ENCODE data around the gene SLCO3A1.

SLCO3A1 gene

GRCh38 chr15:92002666-92003065, 149.2 kb downstream of the SLCO3A1 start:
- H3K9ac ChIP-seq (ENCODE audit: low read depth, low read length): no peak overlapping the region
- no peaks in the 10 kb centered on the region for H3K36me3 ChIP-seq (ENCODE audit: insufficient read depth, low read length)
- H3K9me3 ChIP-seq (ENCODE audit: control insufficient read depth, insufficient read depth, low read length): no peaks in the 10 kb centered on the region
- peaks cover 14% of the 10 kb centered on the region for H3K4me1 ChIP-seq (ENCODE audit: insufficient read depth, low read length)

- no peaks in the 10 kb centered on the region for H3K9me3 ChIP-seq (ENCODE audit: control insufficient read depth, insufficient read depth, low read length)
- no peak overlapping the region for H3K9ac ChIP-seq (ENCODE audit: low read depth, low read length)
- H3K4me1 ChIP-seq (ENCODE audit: insufficient read depth, low read length): peaks cover 14% of the 10 kb centered on the region
- H3K36me3 ChIP-seq (ENCODE audit: insufficient read depth, low read length): no peaks in the 10 kb centered on the region
Measured at GRCh38 chr15:92003515-92004067, 150.1 kb downstream of the SLCO3A1 start.

- Histone ChIP-seq H3K9ac (ENCODE audit: low read depth, low read length) (no peak overlapping the region), H3K36me3 (ENCODE audit: insufficient read depth, low read length) (no peaks in the 10 kb centered on the region), H3K4me1 (ENCODE audit: insufficient read depth, low read length) (peaks cover 14% of the 10 kb centered on the region), H3K9me3 (ENCODE audit: control insufficient read depth, insufficient read depth, low read length) (no peaks in the 10 kb centered on the region)
Measured at GRCh38 chr15:92005154-92005553, 151.6 kb downstream of the SLCO3A1 start.

- Histone ChIP-seq H3K9ac (ENCODE audit: low read depth, low read length) (no peak overlapping the region), H3K4me1 (ENCODE audit: insufficient read depth, low read length) (peaks cover 11% of the 10 kb centered on the region), H3K9me3 (ENCODE audit: control insufficient read depth, insufficient read depth, low read length) (no peaks in the 10 kb centered on the region), H3K36me3 (ENCODE audit: insufficient read depth, low read length) (no peaks in the 10 kb centered on the region)
Measured at GRCh38 chr15:92006186-92007028, 152.9 kb downstream of the SLCO3A1 start.

- Histone ChIP-seq H3K9me3 (ENCODE audit: control insufficient read depth, insufficient read depth, low read length) (no peaks in the 10 kb centered on the region), H3K9ac (ENCODE audit: low read depth, low read length) (no peak overlapping the region), H3K36me3 (ENCODE audit: insufficient read depth, low read length) (no peaks in the 10 kb centered on the region), H3K4me1 (ENCODE audit: insufficient read depth, low read length) (peaks cover 22% of the 10 kb centered on the region)
Measured at GRCh38 chr15:92009162-92009561, 155.7 kb downstream of the SLCO3A1 start.

GRCh38 chr15:92011611-92012367, 158.3 kb downstream of the SLCO3A1 start:
- Histone ChIP-seq H3K36me3 (ENCODE audit: insufficient read depth, low read length) (no peaks in the 10 kb centered on the region), H3K4me1 (ENCODE audit: insufficient read depth, low read length) (peaks cover 23% of the 10 kb centered on the region), H3K9me3 (ENCODE audit: control insufficient read depth, insufficient read depth, low read length) (no peaks in the 10 kb centered on the region), H3K9ac (ENCODE audit: low read depth, low read length) (no peak overlapping the region)

GRCh38 chr15:92012368-92012629, 158.8 kb downstream of the SLCO3A1 start:
- Histone ChIP-seq H3K9me3 (ENCODE audit: control insufficient read depth, insufficient read depth, low read length) (no peaks in the 10 kb centered on the region), H3K9ac (ENCODE audit: low read depth, low read length) (no peak overlapping the region), H3K36me3 (ENCODE audit: insufficient read depth, low read length) (no peaks in the 10 kb centered on the region), H3K4me1 (ENCODE audit: insufficient read depth, low read length) (peaks cover 23% of the 10 kb centered on the region)

- Histone ChIP-seq H3K9ac (ENCODE audit: low read depth, low read length) (no peak overlapping the region), H3K36me3 (ENCODE audit: insufficient read depth, low read length) (no peaks in the 10 kb centered on the region), H3K9me3 (ENCODE audit: control insufficient read depth, insufficient read depth, low read length) (no peaks in the 10 kb centered on the region), H3K4me1 (ENCODE audit: insufficient read depth, low read length) (peaks cover 23% of the 10 kb centered on the region)
Measured at GRCh38 chr15:92012881-92013280, 159.4 kb downstream of the SLCO3A1 start.

GRCh38 chr15:92014281-92015030, 160.9 kb downstream of the SLCO3A1 start:
- no peaks in the 10 kb centered on the region for H3K36me3 ChIP-seq (ENCODE audit: insufficient read depth, low read length)
- no peak overlapping the region for H3K9ac ChIP-seq (ENCODE audit: low read depth, low read length)
- H3K4me1 ChIP-seq (ENCODE audit: insufficient read depth, low read length): peaks cover 23% of the 10 kb centered on the region
- H3K9me3 ChIP-seq (ENCODE audit: control insufficient read depth, insufficient read depth, low read length): no peaks in the 10 kb centered on the region

GRCh38 chr15:92017882-92018534, 164.5 kb downstream of the SLCO3A1 start:
- H3K36me3 ChIP-seq (ENCODE audit: insufficient read depth, low read length): no peaks in the 10 kb centered on the region
- H3K4me1 ChIP-seq (ENCODE audit: insufficient read depth, low read length): peaks cover 7% of the 10 kb centered on the region
- H3K9ac ChIP-seq (ENCODE audit: low read depth, low read length): no peak overlapping the region
- no peaks in the 10 kb centered on the region for H3K9me3 ChIP-seq (ENCODE audit: control insufficient read depth, insufficient read depth, low read length)

- H3K4me1 ChIP-seq (ENCODE audit: insufficient read depth, low read length): peaks cover 7% of the 10 kb centered on the region
- no peaks in the 10 kb centered on the region for H3K36me3 ChIP-seq (ENCODE audit: insufficient read depth, low read length)
- no peaks in the 10 kb centered on the region for H3K9me3 ChIP-seq (ENCODE audit: control insufficient read depth, insufficient read depth, low read length)
- no peak overlapping the region for H3K9ac ChIP-seq (ENCODE audit: low read depth, low read length)
Measured at GRCh38 chr15:92018535-92019239, 165.2 kb downstream of the SLCO3A1 start.

GRCh38 chr15:92019706-92020105, 166.2 kb downstream of the SLCO3A1 start:
- no peaks in the 10 kb centered on the region for H3K4me1 ChIP-seq (ENCODE audit: insufficient read depth, low read length)

GRCh38 chr15:92020207-92020606, 166.7 kb downstream of the SLCO3A1 start:
- Histone ChIP-seq H3K4me1 (ENCODE audit: insufficient read depth, low read length) (no peaks in the 10 kb centered on the region), H3K36me3 (ENCODE audit: insufficient read depth, low read length) (no peaks in the 10 kb centered on the region), H3K9ac (ENCODE audit: low read depth, low read length) (no peak overlapping the region), H3K9me3 (ENCODE audit: control insufficient read depth, insufficient read depth, low read length) (no peaks in the 10 kb centered on the region)

More at GRCh38 chr15:92019706-92020105, 166.2 kb downstream of the SLCO3A1 start:
- H3K9ac ChIP-seq (ENCODE audit: low read depth, low read length): no peak overlapping the region
- no peaks in the 10 kb centered on the region for H3K9me3 ChIP-seq (ENCODE audit: control insufficient read depth, insufficient read depth, low read length)
- no peaks in the 10 kb centered on the region for H3K36me3 ChIP-seq (ENCODE audit: insufficient read depth, low read length)

Measured in ES-I3 (cell line).